AG09309 (cell line): ENCODE data around the gene COL23A1.

Experiments
- DNase-seq: peaks from one replicate; pipeline ENCODE4 v3.0.0-alpha.2; 2010; ENCODE audit warnings: low read depth
- H3K4me3 ChIP-seq: 2 replicates; pipeline ENCODE4 v1.5.1; 2011; ENCODE audit warnings: mild to moderate bottlenecking, low read depth, low read length, moderate library complexity; ENCODE audit not compliant: control insufficient read depth
- TF ChIP-seq, protein P1 (sequence below): IDR thresholded peaks from 2 replicates; pipeline ENCODE4 v1.5.1; 2011; ENCODE audit warnings: mild to moderate bottlenecking, low read depth, low read length, inconsistent platforms; ENCODE audit not compliant: insufficient read depth, control insufficient read depth; ENCODE audit errors: missing control alignments

The COL23A1 gene

DNA sequence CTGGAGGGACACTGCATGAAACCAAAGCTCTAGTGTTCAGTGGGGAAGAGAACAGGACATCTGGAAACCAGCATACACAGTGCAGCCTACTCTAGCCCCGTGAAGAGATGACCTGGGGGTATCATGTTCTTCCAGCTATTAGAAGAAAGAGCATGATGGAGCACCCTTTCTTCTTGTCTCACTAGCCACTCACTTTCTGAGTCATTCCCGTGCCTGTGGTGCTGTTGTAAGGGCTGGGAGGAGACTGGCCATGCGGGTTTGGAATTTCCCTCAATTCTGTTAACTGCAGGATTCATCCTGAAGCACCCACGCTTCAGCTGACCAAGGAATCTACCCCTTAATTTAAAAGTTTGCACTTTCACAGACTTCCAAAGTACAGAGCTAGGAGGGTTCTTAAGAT, 137.0 kb downstream of the COL23A1 start:
- DNase-seq, result peak; percentile 10
- H3K4me3 ChIP-seq, result no peak overlapping the region
- TF ChIP-seq, protein P1, sequence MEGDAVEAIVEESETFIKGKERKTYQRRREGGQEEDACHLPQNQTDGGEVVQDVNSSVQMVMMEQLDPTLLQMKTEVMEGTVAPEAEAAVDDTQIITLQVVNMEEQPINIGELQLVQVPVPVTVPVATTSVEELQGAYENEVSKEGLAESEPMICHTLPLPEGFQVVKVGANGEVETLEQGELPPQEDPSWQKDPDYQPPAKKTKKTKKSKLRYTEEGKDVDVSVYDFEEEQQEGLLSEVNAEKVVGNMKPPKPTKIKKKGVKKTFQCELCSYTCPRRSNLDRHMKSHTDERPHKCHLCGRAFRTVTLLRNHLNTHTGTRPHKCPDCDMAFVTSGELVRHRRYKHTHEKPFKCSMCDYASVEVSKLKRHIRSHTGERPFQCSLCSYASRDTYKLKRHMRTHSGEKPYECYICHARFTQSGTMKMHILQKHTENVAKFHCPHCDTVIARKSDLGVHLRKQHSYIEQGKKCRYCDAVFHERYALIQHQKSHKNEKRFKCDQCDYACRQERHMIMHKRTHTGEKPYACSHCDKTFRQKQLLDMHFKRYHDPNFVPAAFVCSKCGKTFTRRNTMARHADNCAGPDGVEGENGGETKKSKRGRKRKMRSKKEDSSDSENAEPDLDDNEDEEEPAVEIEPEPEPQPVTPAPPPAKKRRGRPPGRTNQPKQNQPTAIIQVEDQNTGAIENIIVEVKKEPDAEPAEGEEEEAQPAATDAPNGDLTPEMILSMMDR, result no peak

DNA sequence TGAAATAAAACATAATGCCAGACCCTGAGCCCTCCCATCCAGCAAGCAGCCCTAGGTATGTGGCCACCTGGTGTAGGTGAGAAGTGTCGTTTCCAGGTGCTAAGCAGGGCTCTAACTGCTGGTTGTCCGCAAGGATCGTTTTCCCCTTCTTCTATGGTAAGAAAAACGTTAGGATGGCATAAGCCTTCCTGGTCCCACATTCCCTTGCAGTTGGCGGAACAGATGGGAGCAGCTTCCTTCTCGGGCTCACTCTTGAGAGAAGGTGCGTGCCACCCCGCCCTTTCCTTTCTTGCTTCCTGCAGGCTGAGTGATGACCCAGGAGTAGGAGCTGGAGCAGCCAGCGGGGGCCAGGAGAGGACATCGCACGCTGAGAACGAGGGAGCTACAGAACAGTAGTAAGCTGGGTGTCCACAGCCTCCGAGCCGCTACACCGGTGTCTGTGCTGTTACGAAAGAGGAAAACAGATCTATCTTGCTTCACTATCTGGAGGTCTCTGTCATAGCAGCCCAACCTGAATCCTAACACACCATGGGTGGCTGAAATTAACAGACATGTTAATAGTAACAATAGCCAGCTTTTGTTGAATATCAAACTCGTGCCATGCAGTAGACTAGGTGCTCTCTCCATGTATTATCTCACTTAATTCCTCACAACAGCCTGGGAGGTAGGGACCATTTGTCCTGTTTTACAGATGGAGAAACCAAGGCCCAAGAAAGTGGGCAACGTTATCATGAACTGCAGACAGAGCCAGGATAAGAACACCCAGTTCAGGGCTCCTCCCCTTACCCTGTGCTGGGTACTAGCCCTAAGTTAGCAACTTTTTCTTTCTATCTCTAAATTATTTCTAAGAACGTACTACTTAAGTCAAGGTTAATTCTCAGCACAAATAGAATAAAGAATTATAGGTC, 139.8 kb downstream of the COL23A1 start:
- no peak overlapping the region for H3K4me3 ChIP-seq
- no peak for DNase-seq
- TF ChIP-seq, protein P1, result no peak

DNA sequence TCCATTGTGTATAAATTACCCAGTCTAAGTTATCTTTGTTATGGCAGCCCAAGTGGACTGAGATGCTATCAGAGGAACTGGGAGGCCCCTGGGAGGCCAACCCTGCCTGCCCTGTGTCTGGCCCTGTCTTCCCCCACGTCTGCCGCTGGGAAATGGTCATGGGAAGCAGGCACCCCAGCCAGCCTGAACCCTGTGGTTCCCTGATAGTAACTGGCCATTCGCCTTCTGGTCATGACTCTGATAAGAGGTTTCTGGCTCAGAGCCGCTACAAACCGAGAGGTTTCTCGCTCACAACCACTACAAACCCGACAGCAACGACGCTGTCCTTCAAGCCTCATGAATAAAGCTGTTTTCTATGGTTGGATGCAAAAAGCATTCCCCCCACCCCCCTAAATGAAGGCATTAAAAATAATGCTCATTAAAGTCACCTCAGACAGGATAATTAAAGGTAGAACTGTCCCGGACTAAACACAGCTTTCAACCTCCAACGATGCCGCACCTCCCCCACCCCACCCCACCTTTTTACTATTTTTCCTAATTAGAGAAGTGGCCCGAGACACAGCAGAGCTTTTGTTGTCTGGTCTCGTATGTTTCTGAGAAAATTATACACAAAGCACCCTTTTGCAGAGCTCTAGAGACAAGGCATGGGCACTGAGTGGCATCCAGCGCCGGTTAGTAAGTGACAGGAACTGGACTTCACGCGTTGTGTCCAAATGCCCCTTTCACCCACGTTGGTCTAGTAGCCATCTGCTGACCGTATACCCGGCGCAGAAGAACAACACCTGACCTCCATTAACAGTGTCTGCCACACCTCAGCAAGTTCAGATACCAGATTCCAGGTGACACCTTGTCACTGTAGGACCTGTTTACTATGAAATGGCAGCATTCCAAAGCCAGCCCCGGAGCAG, 140.8 kb downstream of the COL23A1 start:
- DNase-seq, result no peak
- TF ChIP-seq, protein P1, result no peak
- H3K4me3 ChIP-seq, result no peak overlapping the region

DNA sequence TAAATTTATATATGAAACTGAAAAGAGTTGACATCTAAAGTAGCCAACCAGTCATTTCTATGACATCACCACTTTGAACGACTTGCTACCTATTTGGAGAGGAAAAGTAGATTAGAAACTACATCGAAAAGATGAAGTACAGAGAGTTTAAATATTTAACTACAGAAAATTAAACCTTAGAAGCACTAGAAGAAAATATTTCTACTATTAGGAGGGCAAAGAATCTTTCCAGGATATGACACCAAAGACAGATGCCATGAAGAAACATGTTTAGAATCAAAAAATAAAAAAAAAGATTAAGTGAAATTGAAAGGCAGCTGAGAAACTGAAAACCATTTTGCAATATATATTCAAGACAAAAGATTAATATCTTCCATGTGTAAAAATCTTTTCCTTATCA, 144.7 kb downstream of the COL23A1 start:
- DNase-seq, result no peak
- no peak overlapping the region for H3K4me3 ChIP-seq
- TF ChIP-seq, protein P1, result no peak

DNA sequence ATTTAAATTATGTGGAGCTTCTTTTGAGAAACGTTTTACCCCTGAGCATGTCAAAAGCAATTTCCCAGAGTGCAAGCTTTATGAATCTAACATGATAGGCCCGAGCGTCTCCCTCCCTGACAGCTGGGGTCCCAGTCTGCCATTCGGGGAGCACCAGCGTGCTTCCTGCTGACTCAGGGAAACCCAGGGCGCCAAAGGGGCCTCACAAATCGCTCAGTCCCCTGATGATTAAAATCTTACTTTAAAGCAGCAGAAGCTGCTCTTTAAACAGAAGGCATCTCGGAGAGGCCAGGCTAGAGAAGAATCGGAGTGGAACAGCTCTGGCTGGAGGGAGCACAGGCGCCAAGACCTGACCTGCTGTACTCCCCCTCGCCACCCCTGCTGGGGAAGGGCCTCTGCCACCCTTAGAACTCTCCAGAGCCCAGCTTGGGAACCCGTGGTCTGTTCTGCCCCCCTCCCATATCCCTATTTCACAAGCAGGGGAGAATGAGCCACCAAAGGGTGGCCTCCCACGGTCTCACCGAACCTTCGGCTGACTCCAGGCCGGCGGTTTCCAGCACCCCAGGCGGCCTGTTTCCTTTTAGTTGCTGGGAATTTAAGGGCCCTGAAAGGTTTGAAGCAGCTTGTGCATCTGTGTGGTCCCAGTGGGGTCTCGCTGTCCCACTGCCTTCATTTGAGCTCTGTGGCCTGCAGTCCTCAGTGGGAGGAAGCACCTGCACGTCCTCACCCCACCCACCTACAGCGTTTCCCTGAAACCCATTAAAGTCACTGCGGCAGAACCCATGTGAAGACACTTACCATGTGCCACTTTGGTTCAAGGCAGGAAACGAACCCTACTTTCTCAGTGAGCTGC, 147.6 kb downstream of the COL23A1 start:
- no peak for DNase-seq
- TF ChIP-seq, protein P1, result no peak
- no peak overlapping the region for H3K4me3 ChIP-seq
